ENCODE results near the gene GHR.

DNA sequence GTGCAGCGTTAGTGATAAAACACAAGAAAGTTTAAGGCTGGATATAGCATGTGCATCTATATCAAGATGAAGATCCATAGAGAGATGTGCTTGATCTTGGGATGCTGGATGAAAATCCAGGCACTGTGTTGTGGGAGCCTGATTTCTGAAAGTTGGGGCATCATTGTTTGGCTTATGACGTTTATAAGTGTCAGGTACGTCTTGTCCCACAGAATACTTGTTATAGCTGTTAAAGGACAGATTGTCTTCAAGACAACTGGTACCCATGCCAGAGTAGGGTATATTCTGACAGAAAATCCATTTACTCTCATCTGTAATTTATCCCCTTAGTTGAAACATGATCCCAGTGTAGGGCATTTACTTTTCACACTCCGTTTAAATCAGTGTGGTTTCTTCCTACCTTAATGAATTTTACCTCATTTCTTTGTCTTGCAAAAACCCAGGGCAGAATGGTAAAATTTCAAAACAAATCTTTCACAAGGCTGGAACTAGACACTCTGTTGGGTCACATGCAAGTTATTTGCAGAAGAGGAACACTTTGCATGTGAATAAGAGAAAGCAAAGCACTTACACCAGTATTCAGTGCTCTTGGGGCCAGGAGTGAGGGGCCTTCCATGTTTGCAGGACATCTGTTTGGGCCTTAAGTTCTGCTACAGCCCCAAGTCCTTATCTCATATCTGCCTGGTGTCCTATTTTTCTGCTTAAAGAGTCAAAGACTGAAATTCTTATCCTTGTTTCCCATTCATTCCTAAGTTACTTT is 73.3 kb downstream of the GHR start:
- no peak for TF ChIP-seq POLR2A (IDR thresholded peaks at IDR 0.05)
- no peak for TF ChIP-seq CTCF (IDR thresholded peaks at IDR 0.05 in 8 of 11, conservative IDR thresholded peaks at IDR 0.05 in 3 of 11)
- no peak for TF ChIP-seq POLR2AphosphoS5 (IDR thresholded peaks at IDR 0.05)

Data from spleen (tissue), 7 donors.